Neural progenitor cell (in vitro differentiated cells): ENCODE measurements around the gene ST6GAL1. TPM values are rescaled to one million over a fixed set of nuclear protein-coding genes. Genes with fewer than 3 reads are reported as not detected.

Experiments
- DNase-seq: peaks from one replicate; pipeline ENCODE4 v3.0.0-alpha.2; 2016; ENCODE audit warnings: low spot score
- H2AFZ ChIP-seq: fragments of 200-600 bp; sonication (generic); replicated peaks from 2 replicates; pipeline ENCODE4 v1.6.1; 2016; ENCODE audit warnings: antibody characterized with exemption
- H3F3A ChIP-seq: fragments of 200-600 bp; sonication (generic); 2 replicates; pipeline ENCODE4 v1.6.1; 2016; ENCODE audit warnings: antibody characterized with exemption, low read depth
- H3K27ac ChIP-seq: fragments of 200-600 bp; sonication (generic); 2 replicates; pipeline ENCODE4 v1.5.1; 2016; ENCODE audit warnings: mild to moderate bottlenecking
- H3K27me3 ChIP-seq: fragments of 200-600 bp; sonication (generic); 2 replicates; pipeline ENCODE4 v1.6.1; 2016; ENCODE audit warnings: mild to moderate bottlenecking, moderate library complexity
- H3K36me3 ChIP-seq: fragments of 200-600 bp; sonication (generic); 2 replicates; pipeline ENCODE4 v1.5.1; 2016
- H3K4me1 ChIP-seq: fragments of 200-600 bp; sonication (generic); 2 replicates; pipeline ENCODE4 v1.6.1; 2016; ENCODE audit warnings: mixed run types
- H3K4me2 ChIP-seq: fragments of 200-600 bp; sonication (generic); 2 replicates; pipeline ENCODE4 v1.6.1; 2016
- H3K4me3 ChIP-seq: fragments of 200-600 bp; sonication (generic); 2 replicates; pipeline ENCODE4 v1.5.1; 2016
- H3K79me2 ChIP-seq: fragments of 200-600 bp; sonication (generic); 2 replicates; pipeline ENCODE4 v1.6.1; 2016; ENCODE audit warnings: low read depth
- H3K9ac ChIP-seq: fragments of 200-600 bp; sonication (generic); 2 replicates; pipeline ENCODE4 v1.6.1; 2016
- H3K9me3 ChIP-seq: fragments of 200-600 bp; sonication (generic); 2 replicates; pipeline ENCODE4 v1.5.1; 2016; ENCODE audit warnings: low read depth
- H4K20me1 ChIP-seq: fragments of 200-600 bp; sonication (generic); 2 replicates; pipeline ENCODE4 v1.6.1; 2016; ENCODE audit warnings: low read depth
- H3K27ac Mint-ChIP-seq: 3 replicates; pipeline ENCODE4 v1.8.0; 2021; ENCODE audit warnings: mixed read lengths
- H3K27me3 Mint-ChIP-seq: 2 replicates; pipeline ENCODE4 v1.8.0; 2022; ENCODE audit warnings: low read depth, mild to moderate bottlenecking, inconsistent platforms, moderate library complexity, mixed read lengths; ENCODE audit not compliant: insufficient read depth
- H3K36me3 Mint-ChIP-seq: 3 replicates; pipeline ENCODE4 v1.8.0; 2021; ENCODE audit warnings: mixed read lengths
- H3K4me1 Mint-ChIP-seq: 3 replicates; pipeline ENCODE4 v1.8.0; 2021; ENCODE audit warnings: mixed read lengths
- H3K4me3 Mint-ChIP-seq: 3 replicates; pipeline ENCODE4 v1.8.0; 2021; ENCODE audit warnings: mild to moderate bottlenecking, moderate library complexity, mixed read lengths
- H3K9me3 Mint-ChIP-seq: 3 replicates; pipeline ENCODE4 v1.8.0; 2020; ENCODE audit warnings: mixed read lengths
- EZH2 ChIP-seq: fragments of 200-600 bp; sonication (generic); IDR thresholded peaks from 2 replicates; pipeline ENCODE4 v1.6.1; 2017; ENCODE audit warnings: antibody characterized with exemption, mild to moderate bottlenecking, moderate library complexity
- EZH2phosphoT487 ChIP-seq: fragments of 200-600 bp; sonication (generic); IDR thresholded peaks from 2 replicates; pipeline ENCODE4 v1.6.1; 2017; ENCODE audit warnings: antibody characterized with exemption
- total RNA-seq: library from RNA; depleted of rRNA; stranded (reverse); fragments of >200 nt; gene quantifications from 2 replicates; pipeline ENCODE4 v1.2.3, GENCODE V29; 2015; ENCODE audit warnings: low replicate concordance
- TF ChIP-seq, protein P1 (sequence below): fragments of 200-600 bp; sonication (generic); IDR thresholded peaks from 2 replicates; pipeline ENCODE4 v1.5.1; 2017; ENCODE audit warnings: antibody characterized with exemption, mild to moderate bottlenecking

ST6GAL1 gene
- total RNA-seq, 1 donor from 2014 or later, result 27.3 TPM

DNA sequence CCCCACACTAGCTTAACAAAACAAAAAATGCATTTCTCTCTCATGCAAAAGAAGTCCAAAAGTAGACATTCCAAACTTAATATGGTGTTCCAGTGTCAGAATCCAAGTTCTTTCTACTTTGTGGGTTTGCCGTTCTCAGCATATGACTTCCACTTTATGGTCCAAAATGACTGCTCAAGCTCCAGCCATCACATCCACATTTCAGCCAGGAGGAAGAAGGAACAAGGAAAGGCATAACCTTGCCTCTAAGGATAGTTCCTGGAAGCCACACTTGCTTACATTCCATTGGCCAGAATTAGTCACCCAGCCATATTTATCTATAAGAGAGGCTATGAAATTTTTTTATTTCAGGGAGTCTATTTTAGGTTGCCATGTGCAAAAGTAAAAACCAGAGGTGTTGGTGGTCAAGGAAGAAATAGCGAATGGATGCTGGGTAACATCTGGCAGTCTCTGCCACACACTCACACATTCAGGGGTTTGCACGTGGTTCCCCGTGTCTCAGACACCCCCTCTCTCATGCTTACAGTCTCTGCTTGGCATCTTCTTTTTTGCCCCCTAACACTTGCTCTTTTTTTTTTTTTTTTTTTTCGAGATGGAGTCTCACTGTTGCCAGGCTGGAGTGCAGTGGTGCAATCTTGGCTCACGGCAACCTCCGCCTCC is 139.7 kb downstream of the ST6GAL1 start:
- Histone ChIP-seq H3K9me3 (no peaks in the 10 kb centered on the region), H3K9ac (no peak overlapping the region), H3K27me3 (no peaks in the 10 kb centered on the region), H3K4me1 (peaks cover 8% of the 10 kb centered on the region), H4K20me1 (no peaks in the 10 kb centered on the region), H3K79me2 (no peaks in the 10 kb centered on the region), H2AFZ (no peak overlapping the region), H3K27ac (no peak overlapping the region), H3K36me3 (no peaks in the 10 kb centered on the region), H3F3A (peaks cover 5% of the 10 kb centered on the region), H3K4me3 (no peak overlapping the region), H3K4me2 (no peak overlapping the region)
- no peak for TF ChIP-seq EZH2
- no peak for TF ChIP-seq EZH2phosphoT487
- TF ChIP-seq, protein P1, sequence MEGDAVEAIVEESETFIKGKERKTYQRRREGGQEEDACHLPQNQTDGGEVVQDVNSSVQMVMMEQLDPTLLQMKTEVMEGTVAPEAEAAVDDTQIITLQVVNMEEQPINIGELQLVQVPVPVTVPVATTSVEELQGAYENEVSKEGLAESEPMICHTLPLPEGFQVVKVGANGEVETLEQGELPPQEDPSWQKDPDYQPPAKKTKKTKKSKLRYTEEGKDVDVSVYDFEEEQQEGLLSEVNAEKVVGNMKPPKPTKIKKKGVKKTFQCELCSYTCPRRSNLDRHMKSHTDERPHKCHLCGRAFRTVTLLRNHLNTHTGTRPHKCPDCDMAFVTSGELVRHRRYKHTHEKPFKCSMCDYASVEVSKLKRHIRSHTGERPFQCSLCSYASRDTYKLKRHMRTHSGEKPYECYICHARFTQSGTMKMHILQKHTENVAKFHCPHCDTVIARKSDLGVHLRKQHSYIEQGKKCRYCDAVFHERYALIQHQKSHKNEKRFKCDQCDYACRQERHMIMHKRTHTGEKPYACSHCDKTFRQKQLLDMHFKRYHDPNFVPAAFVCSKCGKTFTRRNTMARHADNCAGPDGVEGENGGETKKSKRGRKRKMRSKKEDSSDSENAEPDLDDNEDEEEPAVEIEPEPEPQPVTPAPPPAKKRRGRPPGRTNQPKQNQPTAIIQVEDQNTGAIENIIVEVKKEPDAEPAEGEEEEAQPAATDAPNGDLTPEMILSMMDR, result no peak
- Mint-ChIP-seq H3K4me1 (peaks cover 17% of the 10 kb centered on the region), H3K27me3 (no peaks in the 10 kb centered on the region), H3K9me3 (no peaks in the 10 kb centered on the region), H3K36me3 (peaks cover 18% of the 10 kb centered on the region), H3K27ac (no peak overlapping the region), H3K4me3 (no peak overlapping the region)
- DNase-seq, result no peak

DNA sequence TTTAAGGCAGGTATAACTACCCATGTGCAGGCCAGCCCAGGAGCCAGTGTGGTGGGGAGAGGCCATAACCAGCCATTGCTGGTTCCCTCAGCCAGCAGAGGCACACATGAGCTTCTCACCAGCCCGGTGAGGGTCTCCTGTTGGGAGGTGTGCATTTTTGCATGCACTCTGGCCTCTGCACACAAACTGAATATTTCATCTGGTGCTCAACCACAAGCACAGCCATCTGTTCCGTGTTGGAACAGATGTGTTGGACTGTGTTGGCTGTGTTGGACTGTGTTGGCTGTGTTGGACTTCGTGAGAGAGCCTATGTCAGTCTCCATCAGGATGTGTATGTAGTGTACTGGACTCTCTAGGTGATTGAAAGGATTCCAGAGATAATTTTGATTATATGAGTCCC is 141.8 kb downstream of the ST6GAL1 start:
- Histone ChIP-seq H3K36me3 (no peaks in the 10 kb centered on the region), H3F3A (no peaks in the 10 kb centered on the region), H2AFZ (no peak overlapping the region), H3K27me3 (no peaks in the 10 kb centered on the region), H3K27ac (no peak overlapping the region), H3K9me3 (no peaks in the 10 kb centered on the region), H3K9ac (no peak overlapping the region), H3K79me2 (no peaks in the 10 kb centered on the region), H3K4me1 (no peaks in the 10 kb centered on the region), H4K20me1 (no peaks in the 10 kb centered on the region), H3K4me3 (no peak overlapping the region), H3K4me2 (no peak overlapping the region)
- Mint-ChIP-seq H3K36me3 (peaks cover 24% of the 10 kb centered on the region), H3K27me3 (no peaks in the 10 kb centered on the region), H3K9me3 (no peaks in the 10 kb centered on the region), H3K4me3 (no peak overlapping the region), H3K27ac (peak overlapping the region; percentile 37), H3K4me1 (peaks cover 6% of the 10 kb centered on the region)
- TF ChIP-seq, protein P1, result no peak
- TF ChIP-seq EZH2 (no peak), EZH2phosphoT487 (no peak)
- DNase-seq, result no peak

DNA sequence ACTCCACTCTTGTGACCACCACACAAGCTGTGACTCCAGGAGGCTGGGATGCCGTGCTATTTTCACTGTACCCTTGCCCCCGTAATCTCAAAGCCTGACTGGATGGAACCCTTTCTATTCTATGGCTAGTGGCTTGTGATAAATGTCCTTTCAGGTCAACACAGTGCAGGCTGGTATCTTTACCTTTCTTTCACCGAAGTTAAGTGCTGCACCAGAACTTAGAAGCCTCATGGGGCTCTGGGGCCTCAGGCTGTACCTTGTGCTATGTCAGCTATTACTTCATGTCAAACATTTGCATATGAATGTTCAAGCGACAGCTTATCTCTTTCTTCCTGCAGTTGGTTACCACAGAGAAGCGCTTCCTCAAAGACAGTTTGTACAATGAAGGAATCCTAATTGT is 142.2 kb downstream of the ST6GAL1 start:
- Histone ChIP-seq H3K27me3 (no peaks in the 10 kb centered on the region), H3K4me3 (no peak overlapping the region), H3K9me3 (no peaks in the 10 kb centered on the region), H3K4me1 (no peaks in the 10 kb centered on the region), H3K4me2 (no peak overlapping the region), H3K27ac (no peak overlapping the region), H3K79me2 (no peaks in the 10 kb centered on the region), H4K20me1 (no peaks in the 10 kb centered on the region), H3F3A (no peaks in the 10 kb centered on the region), H3K36me3 (no peaks in the 10 kb centered on the region), H2AFZ (no peak overlapping the region), H3K9ac (no peak overlapping the region)
- no peak for TF ChIP-seq EZH2phosphoT487
- TF ChIP-seq EZH2, result no peak
- TF ChIP-seq, protein P1, result no peak
- DNase-seq, result no peak
- no peaks in the 10 kb centered on the region for H3K9me3 Mint-ChIP-seq
- no peak overlapping the region for H3K27ac Mint-ChIP-seq
- no peak overlapping the region for H3K4me3 Mint-ChIP-seq
- H3K27me3 Mint-ChIP-seq, result no peaks in the 10 kb centered on the region
- H3K36me3 Mint-ChIP-seq, result peaks cover 25% of the 10 kb centered on the region
- peaks cover 6% of the 10 kb centered on the region for H3K4me1 Mint-ChIP-seq
